Fibroblast of lung (primary cell): Measurements from ENCODE around the gene CDC5L. TPM values are rescaled to one million over a fixed set of nuclear protein-coding genes. Genes with fewer than 3 reads are reported as not detected.

Experiments used
- DNase-seq, 2 donors: peaks; one replicate each; pipeline versions ENCODE4 v3.0.0 to v3.0.0-alpha.2; 2010; ENCODE audit warnings: low read depth in 2 of 2
- H2AFZ ChIP-seq: 2 replicates; pipeline ENCODE4 v1.5.1; 2012; ENCODE audit warnings: low read length, control low read depth, inconsistent platforms
- H3K27ac ChIP-seq: 2 replicates; pipeline ENCODE4 v1.5.1; 2011; ENCODE audit warnings: low read length, control low read depth; ENCODE audit not compliant: insufficient read depth
- H3K27me3 ChIP-seq: 2 replicates; pipeline ENCODE4 v1.5.1; 2011; ENCODE audit warnings: mild to moderate bottlenecking, low read length; ENCODE audit not compliant: control insufficient read depth, insufficient read depth
- H3K36me3 ChIP-seq: 2 replicates; pipeline ENCODE4 v1.5.1; 2011; ENCODE audit warnings: low read length; ENCODE audit not compliant: control insufficient read depth, insufficient read depth
- H3K4me1 ChIP-seq: 2 replicates; pipeline ENCODE4 v1.5.1; 2011; ENCODE audit warnings: low read length; ENCODE audit not compliant: control insufficient read depth, insufficient read depth; ENCODE audit errors: extremely low read depth
- H3K4me2 ChIP-seq: 2 replicates; pipeline ENCODE4 v1.5.1; 2011; ENCODE audit warnings: low read length, control low read depth; ENCODE audit not compliant: insufficient read depth; ENCODE audit errors: extremely low read depth
- H3K4me3 ChIP-seq, 4 experiments: fragments of 200-600 bp in 1 of 4; sonication (generic) in 1 of 4; replicated peaks in 1 of 4; 2 replicates each; pipeline ENCODE4 v1.5.1; 2011 to 2016; ENCODE audit warnings: low read length in 4 of 4, low read depth in 3 of 4, mild to moderate bottlenecking in 3 of 4, control low read depth in 2 of 4, inconsistent platforms in 1 of 4, mixed read lengths in 1 of 4; ENCODE audit not compliant: insufficient read depth in 1 of 4; ENCODE audit errors: control extremely low read depth in 1 of 4
- H3K79me2 ChIP-seq: 2 replicates; pipeline ENCODE4 v1.5.1; 2012; ENCODE audit warnings: mild to moderate bottlenecking, low read length, inconsistent platforms; ENCODE audit not compliant: control insufficient read depth, insufficient read depth
- H3K9ac ChIP-seq: 2 replicates; pipeline ENCODE4 v1.5.1; 2011; ENCODE audit warnings: mild to moderate bottlenecking, low read length, control low read depth; ENCODE audit not compliant: insufficient read depth
- H3K9me3 ChIP-seq: 2 replicates; pipeline ENCODE4 v1.5.1; 2012; ENCODE audit warnings: low read depth, low read length; ENCODE audit not compliant: control insufficient read depth, insufficient read depth
- H4K20me1 ChIP-seq: 2 replicates; pipeline ENCODE4 v1.5.1; 2011; ENCODE audit warnings: low read length; ENCODE audit not compliant: control insufficient read depth, insufficient read depth; ENCODE audit errors: extremely low read depth
- CTCF ChIP-seq, 2 donors: IDR thresholded peaks in 1 of 2; conservative IDR thresholded peaks in 1 of 2; 1 replicate in 1 of 2; 2 replicates in 1 of 2; pipeline ENCODE4 v1.5.1; 2011 to 2012; ENCODE audit warnings: low read length in 2 of 2, control low read depth in 1 of 2, inconsistent platforms in 1 of 2, low read depth in 1 of 2, mild to moderate bottlenecking in 1 of 2
- EZH2 ChIP-seq: IDR thresholded peaks from 2 replicates; pipeline ENCODE4 v1.5.1; 2012; ENCODE audit warnings: low read length, control low read depth, mild to moderate bottlenecking; ENCODE audit errors: missing control alignments
- polyA plus RNA-seq, 2 donors: library from polyadenylated mRNA; depleted of rRNA in 1 of 2; stranded (reverse) in 1 of 2; unstranded in 1 of 2; fragments of >200 nt; gene quantifications; 2 replicates each; pipeline ENCODE4 v1.2.1, GENCODE V29; 2011 to 2012; ENCODE audit warnings: missing spikeins in 1 of 2
- total RNA-seq: library from RNA; depleted of rRNA; stranded (reverse); fragments of >200 nt; gene quantifications from 2 replicates; pipeline ENCODE4 v1.2.1, GENCODE V29; 2014

The CDC5L gene
- total and polyA plus RNA-seq, 2 donors (not counting 1 experiment from before 2014, with no cell fraction given) = 18.7 to 22.5 TPM

- H3K4me3 ChIP-seq = no peak overlapping the region
- no peaks in the 10 kb centered on the region for H3K79me2 ChIP-seq
- H4K20me1 ChIP-seq = no peaks in the 10 kb centered on the region
- H3K36me3 ChIP-seq = no peaks in the 10 kb centered on the region
- H3K9me3 ChIP-seq = no peaks in the 10 kb centered on the region
- no peak overlapping the region for H2AFZ ChIP-seq
- H3K27ac ChIP-seq = no peak overlapping the region
- H3K4me1 ChIP-seq = no peaks in the 10 kb centered on the region
- H3K4me2 ChIP-seq = no peak overlapping the region
- no peak for TF ChIP-seq EZH2
- TF ChIP-seq CTCF (conservative IDR thresholded peaks at IDR 0.05 in 1 of 2, IDR thresholded peaks at IDR 0.05 in 1 of 2; ENCODE audit: low read depth in 1 of 2, low read length in 2 of 2) = no peak
- no peak for DNase-seq
- no peak overlapping the region for H3K9ac ChIP-seq
- peaks cover 14% of the 10 kb centered on the region for H3K27me3 ChIP-seq
Observed at GRCh38 chr6:44352259-44352658, 35.2 kb upstream of the CDC5L start.

- Histone ChIP-seq H3K27ac (no peak overlapping the region), H3K79me2 (no peaks in the 10 kb centered on the region), H3K4me2 (no peak overlapping the region), H3K36me3 (no peaks in the 10 kb centered on the region), H3K9ac (no peak overlapping the region), H4K20me1 (no peaks in the 10 kb centered on the region), H3K4me1 (no peaks in the 10 kb centered on the region), H3K9me3 (no peaks in the 10 kb centered on the region), H2AFZ (no peak overlapping the region), H3K4me3 (no peak overlapping the region), H3K27me3 (peaks cover 14% of the 10 kb centered on the region)
- no peak for DNase-seq
- no peak for TF ChIP-seq CTCF (conservative IDR thresholded peaks at IDR 0.05 in 1 of 2, IDR thresholded peaks at IDR 0.05 in 1 of 2; ENCODE audit: low read depth in 1 of 2, low read length in 2 of 2)
- no peak for TF ChIP-seq EZH2
Observed at GRCh38 chr6:44353336-44353735, 34.2 kb upstream of the CDC5L start.

- no peaks in the 10 kb centered on the region for H3K36me3 ChIP-seq
- no peak overlapping the region for H3K4me2 ChIP-seq
- DNase-seq = no peak
- no peak overlapping the region for H2AFZ ChIP-seq
- no peaks in the 10 kb centered on the region for H3K79me2 ChIP-seq
- H3K4me1 ChIP-seq = no peaks in the 10 kb centered on the region
- no peak overlapping the region for H3K4me3 ChIP-seq
- H3K27ac ChIP-seq = no peak overlapping the region
- no peaks in the 10 kb centered on the region for H3K9me3 ChIP-seq
- peaks cover 17% of the 10 kb centered on the region for H3K27me3 ChIP-seq
- H3K9ac ChIP-seq = no peak overlapping the region
- no peaks in the 10 kb centered on the region for H4K20me1 ChIP-seq
- TF ChIP-seq EZH2 = no peak
- no peak for TF ChIP-seq CTCF (conservative IDR thresholded peaks at IDR 0.05 in 1 of 2, IDR thresholded peaks at IDR 0.05 in 1 of 2; ENCODE audit: low read depth in 1 of 2, low read length in 2 of 2)
Observed at GRCh38 chr6:44355640-44356039, 31.9 kb upstream of the CDC5L start.
